ENCODE measurements around the gene UTY. TPM values are rescaled to one million over a fixed set of nuclear protein-coding genes. Genes with fewer than 3 reads are reported as not detected.

Gene UTY
- total and polyA plus RNA-seq, 2 of the 13 experiments (the other 11 are each of a cell fraction or from before 2014, with no cell fraction given): not detected

DNA sequence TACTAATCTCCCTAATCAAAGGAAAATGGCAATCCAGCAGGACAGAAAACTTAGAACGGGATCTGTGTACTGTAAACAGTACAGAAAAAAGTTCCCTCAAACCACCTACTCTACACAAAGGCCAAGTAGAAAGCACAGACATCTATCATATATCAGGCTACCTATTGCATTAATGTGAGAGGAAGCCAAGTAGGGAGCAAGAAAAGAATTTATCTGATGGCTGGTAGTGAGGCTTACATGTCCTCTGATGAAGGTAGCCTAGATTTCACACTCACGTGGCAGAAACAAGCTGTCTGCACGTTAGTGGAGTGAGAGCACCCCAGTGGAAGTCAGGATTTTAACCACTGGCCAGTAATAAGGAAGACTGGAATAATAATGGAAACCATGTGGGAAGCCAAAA, 28.3 kb downstream of the UTY start:
- no peak overlapping the region for H3K4me2 ChIP-seq (ENCODE audit: low read depth, low read length)
- no peaks in the 10 kb centered on the region for H3K4me1 ChIP-seq (ENCODE audit: insufficient read depth, low read length)
- FAIRE-seq (no peak), ATAC-seq (no peak), DNase-seq (ENCODE audit: low spot score) (no peak)
- H3K9me3 ChIP-seq (ENCODE audit: low read length): no peaks in the 10 kb centered on the region
- no peak overlapping the region for H3K9ac ChIP-seq (ENCODE audit: insufficient read depth, low read depth, low read length)
- in situ Hi-C loops (cut with HindIII; ENCODE audit: extremely low pct_ligation_motif_present, low pct_unique_long_range_greater_than_20kb) (no loop called here), intact Hi-C loops (cut with micrococcal nuclease; ENCODE audit: unreplicated experiment) (no loop called here)
- no peak overlapping the region for H3K4me3 ChIP-seq (replicated peaks in 1 of 3; ENCODE audit: insufficient read depth in 1 of 3, low read depth in 2 of 3, low read length in 3 of 3)
- no peak overlapping the region for H3K27ac ChIP-seq (ENCODE audit: extremely low read length, insufficient read depth, low read length)
- H3K79me2 ChIP-seq (ENCODE audit: insufficient read depth, low read length): no peaks in the 10 kb centered on the region
- H3K36me3 ChIP-seq (replicated peaks in 1 of 2; ENCODE audit: control insufficient read depth in 1 of 2, insufficient read depth in 2 of 2, low read length in 2 of 2): no peaks in the 10 kb centered on the region
- WGBS (ENCODE audit: low lambda C conversion rate): 3% methylated on average over 2 of the region's 3 CpGs
- ChIA-PET POLR2A (no interaction called here), CTCF (ENCODE audit: low intra/inter-chr PET ratio, low total read pairs) (no interaction called here)
- no TSS peak for BruUV-seq (replicated peaks)
- H3K27me3 ChIP-seq (ENCODE audit: control insufficient read depth in 1 of 2, insufficient read depth in 2 of 2, low read length in 2 of 2): no peaks in the 10 kb centered on the region
- H2AFZ ChIP-seq (ENCODE audit: low read length): no peak overlapping the region
- H4K20me1 ChIP-seq (ENCODE audit: insufficient read depth, low read length): no peaks in the 10 kb centered on the region
- TF ChIP-seq TFDP1 (CRISPR knock-in tag; IDR thresholded peaks at IDR 0.05; ENCODE audit: borderline replicate concordance): no peak

DNA sequence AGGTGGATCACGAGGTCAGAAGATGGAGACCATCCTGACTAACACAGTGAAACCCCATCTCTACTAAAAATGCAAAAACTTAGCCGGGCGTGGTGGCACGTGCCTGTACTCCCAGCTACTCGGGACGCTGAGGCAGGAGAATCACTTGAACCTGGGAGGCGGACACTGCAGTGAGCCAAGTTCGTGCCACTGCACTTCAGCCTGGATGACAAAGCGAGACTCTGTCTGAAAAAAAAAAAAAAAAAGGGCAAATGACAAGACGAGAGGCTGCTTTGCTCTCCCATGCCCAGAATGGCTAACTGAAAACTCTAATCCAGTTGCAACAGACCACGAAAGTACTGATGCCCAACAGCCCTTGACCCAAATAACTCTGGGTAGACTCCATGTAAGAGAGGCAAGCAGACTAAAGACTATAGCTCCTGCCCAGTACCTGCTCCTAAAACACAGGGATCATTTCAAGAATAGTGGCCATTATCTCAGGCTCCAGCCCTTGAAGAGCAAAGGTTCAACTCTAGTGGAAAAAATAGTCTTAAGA, 29.2 kb downstream of the UTY start:
- intact Hi-C loops (cut with micrococcal nuclease; ENCODE audit: unreplicated experiment): no loop called here

More for the DNA sequence above, 29.2 kb downstream of the UTY start:
- CTCF ChIA-PET (ENCODE audit: low intra/inter-chr PET ratio, low total read pairs): no interaction called here
- H3K4me2 ChIP-seq (ENCODE audit: low read depth, low read length): no peak overlapping the region
- no peak overlapping the region for H3K9ac ChIP-seq (ENCODE audit: insufficient read depth, low read depth, low read length)
- no peak for ATAC-seq
- WGBS (ENCODE audit: low lambda C conversion rate): 20% methylated on average over 7 of the region's 11 CpGs
- H3K36me3 ChIP-seq (replicated peaks in 1 of 2; ENCODE audit: control insufficient read depth in 1 of 2, insufficient read depth in 2 of 2, low read length in 2 of 2): no peaks in the 10 kb centered on the region
- no peaks in the 10 kb centered on the region for H4K20me1 ChIP-seq (ENCODE audit: insufficient read depth, low read length)
- in situ Hi-C loops (cut with HindIII; ENCODE audit: extremely low pct_ligation_motif_present, low pct_unique_long_range_greater_than_20kb): no loop called here
- TF ChIP-seq ZBTB38 (CRISPR knock-in tag; IDR thresholded peaks at IDR 0.05) (no peak), MAFK (conservative IDR thresholded peaks at IDR 0.05 in 1 of 2, IDR thresholded peaks at IDR 0.05 in 1 of 2; ENCODE audit: low read length in 2 of 2) (no peak), ZNF496 (CRISPR knock-in tag; IDR thresholded peaks at IDR 0.05; ENCODE audit: insufficient replicate concordance) (no peak), EP300 (IDR thresholded peaks at IDR 0.05; ENCODE audit: low read depth in 2 of 2, low read length in 2 of 2) (no peak), EP300 (CRISPR knock-in tag; IDR thresholded peaks at IDR 0.05; ENCODE audit: borderline replicate concordance) (no peak), RNF219 (CRISPR knock-in tag; IDR thresholded peaks at IDR 0.05) (no peak)
- TF ChIP-seq, protein P1, sequence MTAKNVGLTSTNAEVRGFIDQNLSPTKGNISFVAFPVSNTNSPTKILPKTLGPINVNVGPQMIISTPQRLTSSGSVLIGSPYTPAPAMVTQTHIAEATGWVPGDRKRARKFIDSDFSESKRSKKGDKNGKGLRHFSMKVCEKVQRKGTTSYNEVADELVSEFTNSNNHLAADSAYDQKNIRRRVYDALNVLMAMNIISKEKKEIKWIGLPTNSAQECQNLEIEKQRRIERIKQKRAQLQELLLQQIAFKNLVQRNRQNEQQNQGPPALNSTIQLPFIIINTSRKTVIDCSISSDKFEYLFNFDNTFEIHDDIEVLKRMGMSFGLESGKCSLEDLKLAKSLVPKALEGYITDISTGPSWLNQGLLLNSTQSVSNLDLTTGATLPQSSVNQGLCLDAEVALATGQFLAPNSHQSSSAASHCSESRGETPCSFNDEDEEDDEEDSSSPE (CRISPR knock-in tag; IDR thresholded peaks at IDR 0.05): no peak
- no peaks in the 10 kb centered on the region for H3K27me3 ChIP-seq (ENCODE audit: control insufficient read depth in 1 of 2, insufficient read depth in 2 of 2, low read length in 2 of 2)
- no peak for DNase-seq (ENCODE audit: low spot score)
- H3K9me3 ChIP-seq (ENCODE audit: low read length): no peaks in the 10 kb centered on the region
- H3K4me3 ChIP-seq (replicated peaks in 1 of 3; ENCODE audit: insufficient read depth in 1 of 3, low read depth in 2 of 3, low read length in 3 of 3): no peak overlapping the region
- BruUV-seq (replicated peaks): no TSS peak
- no peaks in the 10 kb centered on the region for H3K79me2 ChIP-seq (ENCODE audit: insufficient read depth, low read length)
- no peak overlapping the region for H3K27ac ChIP-seq (ENCODE audit: extremely low read length, insufficient read depth, low read length)
- POLR2A ChIA-PET: no interaction called here
- no peaks in the 10 kb centered on the region for H3K4me1 ChIP-seq (ENCODE audit: insufficient read depth, low read length)
- no peak for FAIRE-seq
- H2AFZ ChIP-seq (ENCODE audit: low read length): no peak overlapping the region

Measured in HepG2 (cell line).